ENCODE results near the gene RNF13.
"Not testable (repeated sequence)": the region's sequence is repeated elsewhere in the genome, so short reads cannot be mapped to it uniquely, and the experiment has no call there.

The RNF13 gene

DNA sequence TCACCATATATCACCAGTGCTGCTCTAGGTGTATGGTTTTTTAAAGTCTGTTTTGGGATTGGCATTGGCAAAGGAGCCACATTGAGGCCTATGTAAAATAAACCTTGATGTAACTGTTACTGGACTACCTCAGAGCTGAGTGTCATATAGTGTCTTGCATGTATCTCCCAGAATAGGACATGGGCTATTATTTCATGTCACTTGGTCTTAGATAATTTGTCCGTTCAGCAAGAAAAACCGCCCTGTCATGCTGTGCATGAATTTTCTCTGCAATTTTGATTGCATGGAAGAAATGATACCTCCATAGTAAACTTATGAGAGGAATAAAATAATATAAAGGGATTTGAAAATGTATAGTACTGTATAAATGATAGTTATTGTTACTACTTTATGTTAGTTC, 59.6 kb downstream of the RNF13 start:
- TF ChIP-seq, protein P1, sequence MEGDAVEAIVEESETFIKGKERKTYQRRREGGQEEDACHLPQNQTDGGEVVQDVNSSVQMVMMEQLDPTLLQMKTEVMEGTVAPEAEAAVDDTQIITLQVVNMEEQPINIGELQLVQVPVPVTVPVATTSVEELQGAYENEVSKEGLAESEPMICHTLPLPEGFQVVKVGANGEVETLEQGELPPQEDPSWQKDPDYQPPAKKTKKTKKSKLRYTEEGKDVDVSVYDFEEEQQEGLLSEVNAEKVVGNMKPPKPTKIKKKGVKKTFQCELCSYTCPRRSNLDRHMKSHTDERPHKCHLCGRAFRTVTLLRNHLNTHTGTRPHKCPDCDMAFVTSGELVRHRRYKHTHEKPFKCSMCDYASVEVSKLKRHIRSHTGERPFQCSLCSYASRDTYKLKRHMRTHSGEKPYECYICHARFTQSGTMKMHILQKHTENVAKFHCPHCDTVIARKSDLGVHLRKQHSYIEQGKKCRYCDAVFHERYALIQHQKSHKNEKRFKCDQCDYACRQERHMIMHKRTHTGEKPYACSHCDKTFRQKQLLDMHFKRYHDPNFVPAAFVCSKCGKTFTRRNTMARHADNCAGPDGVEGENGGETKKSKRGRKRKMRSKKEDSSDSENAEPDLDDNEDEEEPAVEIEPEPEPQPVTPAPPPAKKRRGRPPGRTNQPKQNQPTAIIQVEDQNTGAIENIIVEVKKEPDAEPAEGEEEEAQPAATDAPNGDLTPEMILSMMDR (IDR thresholded peaks at IDR 0.05) = no peak
- Histone ChIP-seq H3K4me3 (no peak overlapping the region), H3K27ac (no peak overlapping the region), H3K36me3 (peaks cover 5 to 10% (median 5%) of the 10 kb centered on the region in 3 donors), H3K9me3 (peaks cover 0 to 6% (median 3%) of the 10 kb centered on the region in 3 donors), H3K4me1 (no peaks in the 10 kb centered on the region), H3K27me3 (no peaks in the 10 kb centered on the region)
- no peak for DNase-seq
- intact Hi-C loops (cut with DNase I; ENCODE audit: low total_unique reads) = no loop called here

DNA sequence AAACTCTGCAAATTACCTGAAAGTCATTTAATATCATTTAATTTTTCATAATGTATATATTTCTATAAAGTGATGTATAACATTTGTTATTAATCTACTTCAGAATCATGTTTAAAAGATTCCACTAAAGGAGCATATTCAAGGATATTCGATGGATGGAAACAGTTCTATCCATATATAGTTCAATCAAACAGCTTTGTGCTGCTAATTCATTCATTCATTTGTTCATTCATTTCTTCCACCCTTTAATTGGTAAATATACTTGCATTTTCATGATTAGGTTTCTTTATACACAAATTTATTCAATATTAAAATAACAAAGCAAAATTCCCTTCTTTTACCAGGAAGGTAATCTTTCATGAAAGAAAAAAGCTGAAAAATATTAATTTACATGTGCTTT, 64.7 kb downstream of the RNF13 start:
- peaks cover 0 to 10% (median under 1%) of the 10 kb centered on the region in 3 donors for H3K36me3 ChIP-seq
- H3K9me3 ChIP-seq = no peaks in the 10 kb centered on the region
- H3K4me3 ChIP-seq = no peak overlapping the region
- no peak for DNase-seq
- TF ChIP-seq, protein P1 (IDR thresholded peaks at IDR 0.05) = no peak
- no peaks in the 10 kb centered on the region for H3K27me3 ChIP-seq
- H3K4me1 ChIP-seq = no peaks in the 10 kb centered on the region
- no peak overlapping the region for H3K27ac ChIP-seq
- intact Hi-C loops (cut with DNase I; ENCODE audit: low total_unique reads) = no loop called here

DNA sequence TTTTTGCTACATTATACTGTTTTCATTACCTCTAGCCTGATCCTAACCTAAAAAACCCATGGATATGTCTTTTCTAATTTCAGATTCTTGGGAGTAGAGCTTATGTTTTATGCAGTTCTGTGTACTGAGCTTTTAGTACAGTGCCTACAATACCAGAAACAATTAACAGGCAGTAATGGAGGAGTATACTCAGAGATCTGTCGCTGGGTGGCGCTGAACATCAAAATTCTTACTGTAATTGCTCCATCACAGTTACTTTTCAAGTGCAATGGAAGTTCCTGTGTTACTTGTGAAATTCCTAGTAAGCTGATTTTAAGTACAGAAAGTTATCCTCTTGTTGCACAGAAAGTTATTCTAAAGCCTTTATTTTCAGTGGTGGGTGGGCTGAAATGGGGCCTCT, 66.9 kb downstream of the RNF13 start:
- Histone ChIP-seq H3K4me3 (no peak overlapping the region), H3K27ac (no peak overlapping the region), H3K27me3 (no peaks in the 10 kb centered on the region), H3K36me3 (no peaks in the 10 kb centered on the region), H3K9me3 (peaks cover 0 to 4% (median 0%) of the 10 kb centered on the region in 3 donors), H3K4me1 (no peaks in the 10 kb centered on the region)
- intact Hi-C loops (cut with DNase I; ENCODE audit: low total_unique reads) = no loop called here
- TF ChIP-seq, protein P1 (IDR thresholded peaks at IDR 0.05) = peak; percentile 43 to 53
- peak; percentile 69 to 71 for DNase-seq

DNA sequence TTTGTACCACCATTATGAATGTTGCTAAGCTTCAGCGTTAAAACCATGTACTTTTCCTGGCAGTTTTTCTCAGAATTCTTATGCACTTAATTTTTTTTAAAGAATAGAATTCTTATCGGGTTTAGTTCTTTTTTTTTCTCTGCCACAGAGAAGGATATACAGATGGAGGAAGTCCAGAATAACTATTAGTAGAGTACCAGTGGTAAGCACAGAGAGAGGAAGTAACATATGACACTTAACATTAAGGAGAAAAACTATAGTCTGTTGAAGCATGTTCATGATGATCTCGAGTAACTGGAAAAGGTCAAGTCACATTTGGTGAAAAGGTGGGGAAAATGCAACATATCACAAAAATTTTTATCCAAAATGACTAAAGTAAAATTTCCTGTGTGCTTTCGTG, 68.9 kb downstream of the RNF13 start:
- intact Hi-C loops (cut with DNase I; ENCODE audit: low total_unique reads) = no loop called here
- no peak for DNase-seq

DNA sequence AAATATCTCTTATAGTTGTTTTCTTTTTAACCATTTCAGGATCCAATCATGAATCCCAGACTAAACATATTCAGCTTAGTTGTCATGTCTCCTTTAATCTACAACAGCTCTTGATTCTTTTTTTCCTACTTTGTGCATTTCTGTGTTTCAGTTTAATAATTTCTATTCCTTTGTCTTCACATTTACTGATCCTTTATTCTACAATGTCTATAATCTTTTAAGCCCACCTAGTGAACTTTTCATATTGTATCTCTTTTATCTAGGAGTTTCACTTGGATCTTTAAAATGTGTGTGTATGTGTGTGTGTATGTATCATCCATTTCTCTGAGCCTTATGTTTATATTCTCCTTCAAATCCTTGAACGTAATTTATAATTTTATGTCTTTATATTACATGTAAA, 70.1 kb downstream of the RNF13 start:
- no peaks in the 10 kb centered on the region for H3K4me1 ChIP-seq
- no peak overlapping the region for H3K4me3 ChIP-seq
- H3K9me3 ChIP-seq = peaks cover 0 to 4% (median 0%) of the 10 kb centered on the region in 3 donors
- DNase-seq = no peak
- no peaks in the 10 kb centered on the region for H3K27me3 ChIP-seq
- H3K36me3 ChIP-seq = peaks cover 0 to 8% (median 0%) of the 10 kb centered on the region in 3 donors
- TF ChIP-seq, protein P1 (IDR thresholded peaks at IDR 0.05) = no peak
- no peak overlapping the region for H3K27ac ChIP-seq
- intact Hi-C loops (cut with DNase I; ENCODE audit: low total_unique reads) = no loop called here

More for the DNA sequence above, 68.9 kb downstream of the RNF13 start:
- TF ChIP-seq, protein P1 (IDR thresholded peaks at IDR 0.05) = no peak
- peaks cover 0 to under 1% (median 0%) of the 10 kb centered on the region in 3 donors for H3K36me3 ChIP-seq
- H3K27me3 ChIP-seq = no peaks in the 10 kb centered on the region
- no peak overlapping the region for H3K4me3 ChIP-seq
- peaks cover 0 to 4% (median 0%) of the 10 kb centered on the region in 3 donors for H3K9me3 ChIP-seq
- H3K27ac ChIP-seq = no peak overlapping the region
- no peaks in the 10 kb centered on the region for H3K4me1 ChIP-seq

DNA sequence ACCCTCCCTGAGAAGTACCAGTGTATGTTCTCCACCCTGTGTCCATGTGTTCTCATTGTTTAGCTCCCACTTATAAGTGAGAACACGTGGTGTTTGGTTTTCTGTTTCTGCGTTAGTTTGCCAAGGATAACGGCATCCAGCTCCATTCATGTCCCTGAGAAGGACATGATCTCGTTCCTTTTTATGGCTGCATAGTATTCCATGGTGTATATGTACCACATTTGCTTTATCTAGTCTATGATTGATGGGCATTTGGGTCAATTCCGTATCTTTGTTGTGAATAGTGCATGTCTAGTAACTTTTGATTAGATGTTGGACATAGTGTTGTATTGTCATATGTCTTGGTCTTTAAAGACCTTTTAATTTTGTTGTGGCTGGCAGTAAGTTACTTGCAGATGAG, 70.8 kb downstream of the RNF13 start:
- H3K27me3 ChIP-seq; intact Hi-C loops (cut with DNase I; ENCODE audit: low total_unique reads); H3K4me3 ChIP-seq; H3K27ac ChIP-seq; H3K4me1 ChIP-seq; H3K36me3 ChIP-seq; DNase-seq; H3K9me3 ChIP-seq: not testable (repeated sequence)

DNA sequence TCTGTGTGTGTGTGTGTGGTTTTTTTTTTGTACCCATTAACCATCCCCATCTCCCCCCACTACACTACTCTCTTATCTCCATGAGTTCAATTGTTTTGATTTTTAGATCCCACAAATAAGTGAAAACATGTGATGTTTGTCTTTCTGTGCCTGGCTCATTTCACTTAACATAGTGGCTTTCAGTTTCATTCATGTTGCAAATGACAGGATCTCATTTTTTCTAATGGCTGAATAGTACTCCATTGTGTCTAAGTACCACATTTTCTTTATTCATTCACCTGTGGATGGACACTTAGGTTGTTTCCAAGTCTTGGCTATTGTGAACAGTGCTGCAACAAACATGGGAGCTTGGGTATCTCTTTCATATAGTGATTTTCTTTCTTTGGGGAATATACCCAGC, 71.8 kb downstream of the RNF13 start:
- intact Hi-C loops (cut with DNase I; ENCODE audit: low total_unique reads); H3K4me1 ChIP-seq; H3K36me3 ChIP-seq; H3K4me3 ChIP-seq; H3K9me3 ChIP-seq; H3K27me3 ChIP-seq; H3K27ac ChIP-seq; DNase-seq: not testable (repeated sequence)

Data from tibial artery (tissue), 4 donors.